KMS-11 (cell line): ENCODE results near the gene WDR36.

Experiments
- H2AFZ ChIP-seq: fragments of 200-600 bp; sonication (generic); 2 replicates; pipeline ENCODE4 v1.6.1; 2016; ENCODE audit warnings: antibody characterized with exemption, mixed run types, low read depth
- H3K27ac ChIP-seq: fragments of 200-600 bp; sonication (generic); 2 replicates; pipeline ENCODE4 v1.6.1; 2016; ENCODE audit warnings: mild to moderate bottlenecking, mixed run types
- H3K27me3 ChIP-seq: fragments of 200-600 bp; sonication (generic); 2 replicates; pipeline ENCODE4 v1.6.1; 2017; ENCODE audit warnings: mild to moderate bottlenecking, low read depth, mixed run types, moderate library complexity; ENCODE audit not compliant: insufficient read depth
- H3K36me3 ChIP-seq: fragments of 200-600 bp; sonication (generic); 2 replicates; pipeline ENCODE4 v1.6.1; 2017; ENCODE audit warnings: mild to moderate bottlenecking, mixed run types; ENCODE audit not compliant: insufficient read depth
- H3K4me1 ChIP-seq: fragments of 200-600 bp; sonication (generic); 2 replicates; pipeline ENCODE4 v1.6.1; 2016; ENCODE audit warnings: mild to moderate bottlenecking, low read depth, mixed run types; ENCODE audit not compliant: poor library complexity, severe bottlenecking
- H3K4me2 ChIP-seq: fragments of 200-600 bp; sonication (generic); 2 replicates; pipeline ENCODE4 v1.7.0; 2016; ENCODE audit warnings: mild to moderate bottlenecking, mixed run types
- H3K4me3 ChIP-seq: fragments of 200-600 bp; sonication (generic); IDR thresholded peaks from 2 replicates; pipeline ENCODE4 v1.6.1; 2017; ENCODE audit warnings: low read depth, low read length, mixed read lengths; ENCODE audit not compliant: insufficient read depth
- H3K79me2 ChIP-seq: fragments of 200-600 bp; sonication (generic); 2 replicates; pipeline ENCODE4 v1.6.1; 2016; ENCODE audit warnings: low read depth, mixed run types; ENCODE audit not compliant: insufficient read depth
- H3K9ac ChIP-seq: fragments of 200-600 bp; sonication (generic); 2 replicates; pipeline ENCODE4 v1.6.1; 2016; ENCODE audit warnings: mild to moderate bottlenecking, mixed run types
- H4K20me1 ChIP-seq: fragments of 200-600 bp; sonication (generic); 2 replicates; pipeline ENCODE4 v1.6.1; 2016; ENCODE audit warnings: mild to moderate bottlenecking, mixed run types; ENCODE audit not compliant: insufficient read depth
- TF ChIP-seq, protein P1 (sequence below): fragments of 200-600 bp; sonication (generic); conservative IDR thresholded peaks from 2 replicates; pipeline ENCODE4 v1.6.1; 2017; ENCODE audit warnings: low read depth, mild to moderate bottlenecking, antibody characterized with exemption, low read length, moderate library complexity, mixed read lengths

WDR36 gene

DNA sequence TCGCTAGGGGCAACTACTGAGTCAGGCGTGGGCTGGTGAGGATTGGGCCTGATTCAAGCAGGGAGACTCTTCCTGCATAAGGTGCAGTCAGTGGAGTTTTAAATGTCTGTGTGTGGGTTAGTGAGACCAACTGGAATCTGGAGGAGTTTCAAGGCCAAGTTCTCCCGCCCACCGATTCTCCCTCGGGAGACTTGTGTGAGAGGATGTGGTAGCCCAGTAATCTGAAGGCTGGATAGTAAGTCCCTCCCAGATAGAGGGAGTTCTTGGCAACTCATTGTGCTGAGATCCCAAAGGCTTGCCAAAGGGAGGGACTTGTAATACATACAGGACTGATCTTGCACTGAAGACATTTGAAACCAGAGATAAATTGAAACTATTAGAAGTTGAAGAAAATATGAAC is 51.8 kb downstream of the WDR36 start:
- H3K79me2 ChIP-seq = no peaks in the 10 kb centered on the region
- H3K4me1 ChIP-seq = peaks cover 16% of the 10 kb centered on the region
- no peak overlapping the region for H3K9ac ChIP-seq
- H3K36me3 ChIP-seq = no peaks in the 10 kb centered on the region
- H3K4me3 ChIP-seq = no peak overlapping the region
- no peaks in the 10 kb centered on the region for H4K20me1 ChIP-seq
- no peak overlapping the region for H2AFZ ChIP-seq
- H3K27ac ChIP-seq = no peak overlapping the region
- no peaks in the 10 kb centered on the region for H3K27me3 ChIP-seq
- no peak overlapping the region for H3K4me2 ChIP-seq
- TF ChIP-seq, protein P1, sequence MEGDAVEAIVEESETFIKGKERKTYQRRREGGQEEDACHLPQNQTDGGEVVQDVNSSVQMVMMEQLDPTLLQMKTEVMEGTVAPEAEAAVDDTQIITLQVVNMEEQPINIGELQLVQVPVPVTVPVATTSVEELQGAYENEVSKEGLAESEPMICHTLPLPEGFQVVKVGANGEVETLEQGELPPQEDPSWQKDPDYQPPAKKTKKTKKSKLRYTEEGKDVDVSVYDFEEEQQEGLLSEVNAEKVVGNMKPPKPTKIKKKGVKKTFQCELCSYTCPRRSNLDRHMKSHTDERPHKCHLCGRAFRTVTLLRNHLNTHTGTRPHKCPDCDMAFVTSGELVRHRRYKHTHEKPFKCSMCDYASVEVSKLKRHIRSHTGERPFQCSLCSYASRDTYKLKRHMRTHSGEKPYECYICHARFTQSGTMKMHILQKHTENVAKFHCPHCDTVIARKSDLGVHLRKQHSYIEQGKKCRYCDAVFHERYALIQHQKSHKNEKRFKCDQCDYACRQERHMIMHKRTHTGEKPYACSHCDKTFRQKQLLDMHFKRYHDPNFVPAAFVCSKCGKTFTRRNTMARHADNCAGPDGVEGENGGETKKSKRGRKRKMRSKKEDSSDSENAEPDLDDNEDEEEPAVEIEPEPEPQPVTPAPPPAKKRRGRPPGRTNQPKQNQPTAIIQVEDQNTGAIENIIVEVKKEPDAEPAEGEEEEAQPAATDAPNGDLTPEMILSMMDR = no peak

DNA sequence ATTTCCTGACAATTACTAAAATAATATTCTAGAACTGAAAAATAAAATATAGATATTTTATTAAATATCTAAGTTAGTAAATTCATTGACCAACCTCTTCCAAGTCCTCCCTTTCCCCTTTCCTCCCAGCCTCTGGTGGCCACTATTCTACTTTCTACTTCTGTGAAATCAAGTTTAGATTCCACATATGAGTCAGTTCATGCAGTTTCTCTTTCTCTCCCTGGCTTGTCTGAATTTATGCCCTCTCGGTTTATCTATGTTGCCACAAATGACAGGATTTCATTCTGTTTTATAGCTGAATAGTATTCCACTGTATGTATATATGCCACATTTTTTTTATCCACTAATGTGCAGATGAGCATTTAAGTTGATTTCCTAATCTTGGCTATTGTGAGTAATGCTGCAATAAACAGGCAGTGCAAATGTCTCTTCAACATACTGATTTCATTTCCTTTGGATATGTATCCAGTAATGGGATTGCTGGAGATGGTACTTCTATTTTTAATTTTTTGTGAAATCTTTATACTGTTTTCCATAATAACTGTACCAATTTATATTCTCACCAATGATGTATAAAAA is 52.3 kb downstream of the WDR36 start:
- Histone ChIP-seq H3K4me1 (peaks cover 16% of the 10 kb centered on the region), H2AFZ (no peak overlapping the region), H3K79me2 (no peaks in the 10 kb centered on the region), H3K4me3 (no peak overlapping the region), H3K27me3 (no peaks in the 10 kb centered on the region), H3K36me3 (no peaks in the 10 kb centered on the region), H3K27ac (no peak overlapping the region), H3K4me2 (no peak overlapping the region), H3K9ac (no peak overlapping the region), H4K20me1 (no peaks in the 10 kb centered on the region)
- TF ChIP-seq, protein P1 = no peak

GRCh38 chr5:111146053-111146452 is 53.9 kb downstream of the WDR36 start:
- Histone ChIP-seq H2AFZ (no peak overlapping the region), H3K79me2 (no peaks in the 10 kb centered on the region), H3K27ac (no peak overlapping the region; the same call in 1 of the 2 replicates), H3K27me3 (no peaks in the 10 kb centered on the region), H4K20me1 (no peaks in the 10 kb centered on the region), H3K4me3 (no peak overlapping the region), H3K36me3 (no peaks in the 10 kb centered on the region), H3K4me1 (peaks cover 16% of the 10 kb centered on the region), H3K9ac (no peak overlapping the region), H3K4me2 (no peak overlapping the region)
- TF ChIP-seq, protein P1 = no peak

- TF ChIP-seq, protein P1 = no peak
- no peak overlapping the region for H3K9ac ChIP-seq
- no peaks in the 10 kb centered on the region for H4K20me1 ChIP-seq
- H3K4me1 ChIP-seq = peaks cover 16% of the 10 kb centered on the region
- no peak overlapping the region for H2AFZ ChIP-seq
- no peaks in the 10 kb centered on the region for H3K36me3 ChIP-seq
- H3K4me2 ChIP-seq = no peak overlapping the region
- no peaks in the 10 kb centered on the region for H3K79me2 ChIP-seq
- H3K27me3 ChIP-seq = no peaks in the 10 kb centered on the region
- H3K27ac ChIP-seq = no peak overlapping the region
- no peak overlapping the region for H3K4me3 ChIP-seq
Measured at GRCh38 chr5:111147502-111147901, 55.4 kb downstream of the WDR36 start.
